GM04504 (cell line): ENCODE results near the gene LRP1B.
"Not testable (repeated sequence)": the region's sequence is repeated elsewhere in the genome, so short reads cannot be mapped to it uniquely, and the experiment has no call there.

ENCODE experiments used
- DNase-seq: peaks from one replicate; pipeline ENCODE4 v3.0.0-alpha.2; 2012; ENCODE audit warnings: low read depth

Gene LRP1B

DNA sequence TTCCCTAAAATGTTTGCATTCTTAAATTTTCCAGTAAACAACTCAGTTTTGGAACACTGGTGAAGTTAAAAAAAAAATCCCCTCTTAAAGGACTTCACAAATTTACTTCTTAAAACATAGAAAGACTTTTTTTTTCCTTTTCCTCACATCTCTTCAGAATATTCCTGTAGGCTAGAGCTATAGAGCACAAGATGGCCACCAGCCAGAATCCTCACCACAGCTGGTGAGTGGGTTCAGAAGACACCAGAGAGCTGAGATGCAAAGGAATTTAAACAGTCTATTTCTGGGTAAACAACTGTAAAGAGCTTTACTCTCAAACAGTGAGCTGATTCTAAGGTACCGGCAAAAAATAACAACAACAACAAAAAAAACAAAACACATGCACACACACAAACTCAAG, 252.8 kb downstream of the LRP1B start:
- DNase-seq: no peak

GRCh38 chr2:141871913-141872634, 258.7 kb downstream of the LRP1B start:
- DNase-seq: no peak

DNA sequence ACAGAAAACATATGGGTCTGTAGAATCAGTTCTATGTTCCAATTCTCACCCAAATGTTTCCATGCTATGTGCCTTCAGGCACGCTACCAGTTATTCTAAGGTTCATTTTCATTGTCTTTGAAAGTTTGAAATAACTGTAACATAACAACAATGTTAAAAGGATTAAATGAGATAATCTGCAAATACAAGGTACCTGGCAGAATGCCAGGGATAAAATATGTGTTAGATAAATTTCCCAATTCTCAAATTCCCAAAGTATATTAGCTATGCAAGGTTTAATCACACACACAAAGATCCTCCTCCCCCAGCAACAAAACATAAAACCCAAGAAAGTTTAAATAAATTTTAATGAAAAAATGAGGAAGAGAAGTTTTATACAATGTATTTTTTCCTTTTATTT, 261.2 kb downstream of the LRP1B start:
- DNase-seq: no peak

GRCh38 chr2:141863964-141864363, 266.9 kb downstream of the LRP1B start:
- DNase-seq: no peak

DNA sequence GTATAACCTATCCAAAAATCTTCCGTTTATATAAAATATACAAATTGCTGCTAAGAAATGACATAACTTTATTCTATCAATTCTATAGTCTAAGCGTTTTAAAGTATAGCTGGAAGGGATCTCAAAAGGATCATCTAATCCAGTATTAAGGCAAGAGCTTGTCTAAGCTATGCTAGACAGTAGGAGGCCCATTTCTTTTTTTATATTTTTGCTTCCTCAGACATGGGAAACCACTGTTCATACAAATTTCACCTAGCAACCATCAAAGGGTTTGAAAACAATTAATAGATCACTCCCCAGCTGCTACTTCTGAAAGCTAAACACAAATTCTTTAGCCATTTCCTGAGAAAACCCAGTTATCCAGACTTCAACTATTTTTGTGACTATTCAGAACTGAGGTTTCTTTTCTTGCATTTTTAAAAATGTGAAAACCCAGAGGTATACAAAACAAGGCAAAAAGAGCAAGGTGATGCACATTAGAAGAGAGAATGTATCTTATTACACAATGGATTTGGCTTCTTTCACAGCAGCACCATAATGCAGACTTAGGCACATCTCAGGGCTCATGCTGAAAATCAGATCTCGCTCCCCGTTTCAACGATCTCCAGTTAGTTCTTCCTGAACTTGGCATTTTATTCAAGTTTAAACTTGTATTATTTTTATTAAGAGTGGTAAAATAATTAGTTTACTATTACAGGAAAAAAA, 274.4 kb downstream of the LRP1B start:
- no peak for DNase-seq

- DNase-seq: no peak
These were observed 282.6 kb downstream of the LRP1B start for GRCh38 chr2:141848191-141848590.

- no peak for DNase-seq
These were observed 286.6 kb downstream of the LRP1B start for GRCh38 chr2:141844231-141844630.

- DNase-seq: no peak
These were observed 295.7 kb downstream of the LRP1B start for GRCh38 chr2:141835103-141835502.

- no peak for DNase-seq
These were observed 302.1 kb downstream of the LRP1B start for GRCh38 chr2:141828761-141829160.

DNA sequence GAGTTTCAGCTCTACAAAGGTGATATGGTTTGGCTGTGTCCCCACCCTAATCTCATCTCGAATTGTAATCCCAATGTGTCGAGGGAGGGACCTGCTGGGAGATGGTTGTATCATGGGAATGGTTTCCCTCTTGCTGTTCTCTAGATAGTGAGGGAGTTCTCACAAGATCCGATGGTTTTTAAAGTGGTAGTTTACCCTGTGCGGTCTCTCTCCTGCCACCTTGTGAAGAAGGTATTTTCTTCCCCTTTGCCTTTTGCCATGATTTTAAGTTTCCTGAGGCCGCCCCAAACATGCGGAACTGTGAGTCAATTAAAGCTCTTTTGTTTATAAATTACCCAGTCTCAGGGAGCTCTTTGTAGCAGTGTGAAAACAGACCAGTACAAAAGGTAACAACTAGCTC, 306.0 kb downstream of the LRP1B start:
- no peak for DNase-seq

- no peak for DNase-seq
These were observed 309.9 kb downstream of the LRP1B start for GRCh38 chr2:141820893-141821292.

DNA sequence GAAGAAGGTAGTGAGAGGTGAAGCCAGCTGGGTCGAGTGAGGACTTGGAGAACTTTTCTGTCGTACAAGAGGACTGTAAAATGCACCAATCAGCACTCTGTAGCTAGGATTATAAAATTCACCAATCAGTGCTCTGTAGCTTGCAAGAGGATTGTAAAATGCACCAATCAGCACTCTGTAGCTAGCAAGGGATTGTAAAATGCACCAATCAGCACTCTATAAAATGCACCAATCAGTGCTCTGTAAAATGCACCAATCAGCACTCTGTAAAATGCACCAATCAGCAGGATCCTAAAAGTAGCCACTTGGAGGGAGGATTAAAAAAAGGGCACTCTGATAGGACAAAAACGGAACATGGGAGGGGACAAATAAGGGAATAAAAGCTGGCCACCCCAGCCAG, 315.5 kb downstream of the LRP1B start:
- not testable (repeated sequence) for DNase-seq

DNA sequence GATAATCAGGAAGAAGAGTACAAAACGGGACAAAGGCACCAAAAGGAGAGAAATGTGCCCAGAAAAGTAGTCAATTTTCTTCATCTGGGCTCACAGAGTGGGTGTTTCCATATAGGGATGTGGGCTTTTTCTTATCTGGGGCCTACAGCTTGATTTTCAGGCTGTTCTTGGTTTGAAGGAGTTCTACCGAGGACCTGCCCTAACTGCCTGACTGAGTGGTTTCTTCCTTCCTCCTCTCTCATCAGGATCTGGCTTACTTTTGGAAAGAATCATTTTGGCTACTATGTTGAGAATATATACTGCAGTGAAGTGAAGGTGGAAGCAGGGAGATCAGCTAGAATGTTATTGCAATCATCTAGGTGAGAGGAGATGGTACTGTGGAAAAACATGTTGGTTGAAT, 316.7 kb downstream of the LRP1B start:
- DNase-seq: no peak

DNA sequence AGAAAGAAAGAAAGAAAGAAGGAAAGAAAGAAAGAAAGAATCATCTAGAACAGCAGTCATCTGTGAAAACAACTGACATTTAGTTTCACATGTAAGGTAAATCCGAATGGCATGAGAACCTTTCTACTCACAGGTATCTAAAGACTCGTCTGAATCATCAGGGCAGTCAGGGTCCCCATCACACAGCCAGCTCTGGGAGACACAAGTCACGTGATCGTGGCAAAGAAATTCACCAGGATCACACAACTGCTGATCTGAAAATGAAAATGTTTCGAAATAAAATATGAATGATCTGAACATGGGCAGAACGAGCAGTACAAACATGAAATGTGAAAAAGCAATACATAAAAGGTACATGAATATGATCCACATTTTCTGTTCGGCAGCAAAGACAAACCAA, 320.7 kb downstream of the LRP1B start:
- DNase-seq: no peak

DNA sequence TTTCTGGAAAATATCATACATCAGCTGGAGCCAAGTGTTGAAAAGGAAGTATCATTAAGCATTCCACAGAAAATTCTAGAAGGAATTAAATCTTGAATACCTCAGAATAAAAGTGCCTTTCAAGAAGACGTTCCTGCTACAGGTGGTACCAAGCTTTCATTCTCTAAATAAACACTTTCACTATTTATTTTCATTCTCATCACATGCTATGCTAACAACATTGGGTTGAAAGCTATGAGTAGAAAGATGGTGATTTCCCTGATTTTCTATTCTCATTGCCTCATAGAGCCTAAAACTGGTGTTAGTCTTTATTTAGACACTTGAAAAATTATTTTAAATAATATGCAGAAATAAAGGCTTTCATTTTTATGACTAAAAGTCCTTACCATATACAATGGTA, 324.7 kb downstream of the LRP1B start:
- DNase-seq: no peak

GRCh38 chr2:141805302-141805701, 325.5 kb downstream of the LRP1B start:
- no peak for DNase-seq

DNA sequence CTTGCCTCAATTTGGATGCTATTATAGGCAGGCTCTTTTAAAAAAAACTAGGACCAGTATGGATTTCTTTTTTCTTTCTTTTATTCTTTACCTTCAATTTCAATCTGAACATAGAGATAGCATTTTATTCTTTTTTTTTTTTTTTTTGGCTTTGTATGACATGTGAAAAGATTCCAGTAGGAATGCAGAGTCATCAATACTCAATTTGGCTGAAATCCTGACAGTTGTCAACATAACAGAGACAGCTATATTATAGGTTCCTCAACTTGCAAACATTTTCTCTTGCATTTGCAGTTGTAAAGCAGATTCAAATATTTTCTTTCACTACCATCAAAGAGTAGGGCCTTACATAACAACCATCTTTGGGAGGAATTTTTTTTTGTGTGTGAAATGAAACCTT, 334.4 kb downstream of the LRP1B start:
- no peak for DNase-seq

- DNase-seq: no peak
These were observed 339.3 kb downstream of the LRP1B start for GRCh38 chr2:141791521-141791920.

DNA sequence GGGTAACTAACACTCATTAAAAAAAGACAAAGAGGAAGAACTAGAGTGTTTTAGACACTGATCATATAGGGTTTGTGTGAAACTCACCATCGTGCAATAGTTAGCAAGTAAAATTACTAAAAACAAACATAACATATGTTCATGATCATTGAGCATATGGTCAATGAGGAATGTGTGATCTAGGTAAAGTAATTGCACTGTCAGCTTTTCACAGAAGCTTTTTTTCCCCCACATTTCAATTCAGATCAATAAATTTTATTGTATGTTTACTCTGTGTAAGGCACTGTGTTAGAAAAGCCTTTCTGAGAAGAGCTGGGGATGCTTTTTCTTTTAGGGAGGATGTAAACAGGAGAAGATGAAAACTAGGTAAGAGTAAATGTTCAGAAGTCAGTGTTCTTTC, 348.2 kb downstream of the LRP1B start:
- no peak for DNase-seq

DNA sequence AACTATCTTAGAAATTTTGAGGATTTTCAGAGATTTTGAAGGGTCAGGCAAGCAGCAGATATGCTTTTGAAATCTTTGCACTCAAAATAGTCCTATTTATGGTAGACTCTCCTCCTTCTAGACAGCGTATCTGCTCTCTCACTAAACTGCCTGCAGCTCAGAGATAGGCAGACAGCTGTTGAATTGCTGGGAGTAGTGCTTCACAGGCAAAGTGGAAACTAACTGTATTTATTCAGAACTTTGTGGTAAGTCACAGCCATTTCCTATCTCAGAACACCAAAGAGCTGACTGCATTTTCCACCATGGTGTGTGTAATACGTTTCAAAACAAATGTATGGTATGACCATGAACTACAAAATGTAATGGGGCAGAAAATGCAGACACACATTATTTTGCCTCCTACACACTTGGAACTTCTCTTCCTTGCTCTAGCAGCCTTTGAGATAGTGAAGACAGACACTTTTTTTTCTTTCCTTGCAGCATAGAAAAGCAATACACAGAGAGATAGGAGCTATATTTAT, 352.4 kb downstream of the LRP1B start:
- no peak for DNase-seq

DNA sequence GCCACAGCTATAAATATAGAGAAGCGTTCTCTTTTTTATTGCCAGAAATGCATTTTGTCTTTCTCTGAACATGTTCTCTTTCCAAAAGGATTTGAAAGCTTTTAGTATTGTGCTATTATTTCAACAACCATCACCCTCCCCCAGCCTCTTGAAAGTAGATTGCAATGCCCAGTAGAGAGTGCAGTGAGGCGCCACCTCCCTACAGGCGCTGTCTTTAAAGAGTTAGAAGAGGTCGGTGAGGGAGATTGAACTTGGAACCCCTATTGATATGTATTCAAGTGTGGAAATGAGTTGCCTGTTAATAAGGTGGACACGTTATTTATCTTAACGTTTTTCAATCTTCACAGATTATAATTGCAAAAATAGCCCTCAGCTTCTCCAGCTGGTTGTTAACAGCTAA, 360.3 kb downstream of the LRP1B start:
- DNase-seq: no peak

- DNase-seq: no peak
These were observed 363.1 kb downstream of the LRP1B start for GRCh38 chr2:141767691-141768090.

GRCh38 chr2:141767051-141767450, 363.8 kb downstream of the LRP1B start:
- DNase-seq: no peak

DNA sequence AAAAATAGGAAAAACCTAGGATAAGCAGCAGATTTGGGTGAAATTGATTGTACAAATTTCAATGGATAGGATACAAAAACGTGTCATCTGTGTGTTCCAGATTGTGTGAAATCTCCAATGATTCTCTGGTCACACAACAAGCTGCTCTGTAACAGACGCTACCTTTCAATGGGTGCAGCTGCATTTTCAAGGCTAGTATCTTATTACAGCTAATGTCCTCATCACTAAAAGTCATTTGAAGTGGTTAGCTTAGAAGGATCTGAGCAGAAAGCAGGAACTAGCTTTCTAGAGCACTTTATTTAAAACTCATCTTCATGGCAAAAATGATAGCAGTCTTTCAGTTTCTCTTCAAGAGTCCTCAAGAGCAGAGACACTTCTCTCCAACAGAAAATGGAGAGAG, 364.6 kb downstream of the LRP1B start:
- no peak for DNase-seq
